GM19452 (cell line): Measurements from ENCODE around the gene SAMMSON.
A peak's percentile ranks its signal among the peaks of the same experiment; 100 is the strongest.

Experiments
- ATAC-seq: cut with Tn5 transposase; IDR thresholded peaks from one replicate; pipeline ENCODE4 v1.9.1; 2021; ENCODE audit not compliant: unreplicated experiment

SAMMSON gene

GRCh38 chr3:70010346-70010745 is 10.8 kb downstream of the SAMMSON start:
- no peak for ATAC-seq

- ATAC-seq: no peak
Measured at GRCh38 chr3:70011582-70011981, 12.0 kb downstream of the SAMMSON start.

GRCh38 chr3:70020906-70021660 is 21.6 kb downstream of the SAMMSON start:
- ATAC-seq: no peak

- ATAC-seq: no peak
Measured at GRCh38 chr3:70028361-70028760, 28.8 kb downstream of the SAMMSON start.

DNA sequence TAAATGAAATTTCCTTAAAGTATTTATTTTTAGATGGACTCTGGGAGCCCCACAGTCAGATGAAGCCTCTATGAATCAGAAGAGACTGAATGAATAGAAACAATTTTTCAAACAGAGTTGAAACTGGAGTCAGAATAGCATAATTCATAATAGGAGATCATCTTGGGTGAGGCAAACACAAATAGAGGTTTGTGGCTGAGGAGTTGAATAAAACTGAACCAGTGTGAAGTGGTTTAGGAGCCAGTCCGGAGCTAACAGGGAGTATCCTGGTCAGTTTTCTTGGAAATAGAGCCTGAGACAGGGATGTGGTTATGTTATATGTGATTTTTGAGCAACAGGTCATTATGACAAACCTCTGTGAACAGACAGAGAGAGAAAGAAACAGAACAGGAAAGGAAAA is 39.2 kb downstream of the SAMMSON start:
- ATAC-seq: no peak

- no peak for ATAC-seq
Measured at GRCh38 chr3:70040386-70040785, 40.9 kb downstream of the SAMMSON start.

- no peak for ATAC-seq
Measured at GRCh38 chr3:70042641-70043040, 43.1 kb downstream of the SAMMSON start.

DNA sequence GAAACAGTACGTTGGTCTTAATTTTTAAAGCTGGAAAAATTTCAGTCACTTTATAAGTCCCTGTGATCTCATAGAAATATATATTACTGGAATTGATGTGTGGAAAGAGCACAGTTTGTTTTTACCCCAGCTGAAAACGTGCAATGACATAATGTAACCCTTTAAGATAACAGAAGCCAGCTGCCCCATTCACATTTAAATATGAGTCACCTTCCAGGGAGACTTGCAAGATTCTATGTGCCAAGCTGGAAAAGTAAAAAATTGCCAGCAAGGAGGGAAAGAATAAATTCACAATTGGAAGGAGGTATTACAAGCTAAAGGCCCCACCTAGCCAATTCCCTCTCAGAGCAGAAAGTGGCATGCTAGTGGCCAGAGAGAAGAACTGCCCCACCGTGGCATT is 50.2 kb downstream of the SAMMSON start:
- no peak for ATAC-seq

- no peak for ATAC-seq
Measured at GRCh38 chr3:70053293-70053692, 53.8 kb downstream of the SAMMSON start.

- no peak for ATAC-seq
Measured at GRCh38 chr3:70056081-70056480, 56.5 kb downstream of the SAMMSON start.

- ATAC-seq: no peak
Measured at GRCh38 chr3:70057426-70057825, 57.9 kb downstream of the SAMMSON start.

DNA sequence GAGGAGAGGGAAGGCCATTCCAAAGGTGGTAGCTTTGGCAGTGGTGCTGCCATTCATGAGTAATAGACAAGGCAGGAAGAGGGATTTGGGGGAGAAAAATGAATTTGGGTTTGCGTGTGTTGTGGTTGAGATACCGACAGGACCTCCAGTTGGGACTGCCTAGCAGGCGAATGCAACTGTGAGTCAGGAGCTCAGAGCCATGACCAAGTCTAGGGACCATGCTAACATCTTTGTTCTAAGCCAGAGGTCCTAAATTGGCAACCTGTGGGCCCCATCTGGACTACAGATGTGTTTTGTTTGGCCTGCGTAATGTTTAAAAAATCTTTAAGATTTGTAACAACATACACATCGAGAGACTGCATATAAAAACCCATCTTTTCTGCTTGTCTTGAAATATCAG is 61.6 kb downstream of the SAMMSON start:
- ATAC-seq: no peak

GRCh38 chr3:70064194-70064779 is 64.8 kb downstream of the SAMMSON start:
- peak; percentile 55 for ATAC-seq

- no peak for ATAC-seq
Measured at GRCh38 chr3:70065696-70066253, 66.2 kb downstream of the SAMMSON start.

DNA sequence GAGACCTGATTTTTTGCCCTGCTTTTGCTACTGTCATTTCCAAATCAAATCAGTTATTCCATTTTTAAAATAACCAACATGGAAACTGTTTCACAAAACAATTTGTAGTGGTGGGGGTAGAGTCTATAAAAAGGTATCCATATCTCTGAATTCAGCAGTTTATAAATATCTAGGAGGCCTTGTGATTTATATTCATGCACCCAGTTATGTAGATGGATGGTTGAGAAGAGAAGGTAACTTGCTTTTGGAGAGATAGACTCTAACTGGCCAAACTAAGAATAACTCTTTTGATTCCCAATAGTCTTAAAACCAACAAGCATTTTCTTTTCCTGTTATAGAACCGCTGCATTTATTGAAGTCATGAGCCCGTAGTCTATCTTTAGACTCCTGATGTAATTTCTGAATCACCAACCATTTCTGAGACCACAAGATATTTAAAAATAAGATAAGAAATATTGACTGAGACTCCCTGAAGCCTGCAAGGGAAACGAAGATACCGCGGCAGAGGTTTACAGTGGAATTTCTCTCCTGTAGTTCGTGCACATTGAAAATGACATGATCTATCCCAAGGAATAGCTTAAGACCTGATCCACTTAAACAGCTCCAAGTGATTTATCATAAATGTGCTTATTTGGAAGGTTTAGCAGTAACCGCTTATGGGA is 68.5 kb downstream of the SAMMSON start:
- ATAC-seq: no peak

DNA sequence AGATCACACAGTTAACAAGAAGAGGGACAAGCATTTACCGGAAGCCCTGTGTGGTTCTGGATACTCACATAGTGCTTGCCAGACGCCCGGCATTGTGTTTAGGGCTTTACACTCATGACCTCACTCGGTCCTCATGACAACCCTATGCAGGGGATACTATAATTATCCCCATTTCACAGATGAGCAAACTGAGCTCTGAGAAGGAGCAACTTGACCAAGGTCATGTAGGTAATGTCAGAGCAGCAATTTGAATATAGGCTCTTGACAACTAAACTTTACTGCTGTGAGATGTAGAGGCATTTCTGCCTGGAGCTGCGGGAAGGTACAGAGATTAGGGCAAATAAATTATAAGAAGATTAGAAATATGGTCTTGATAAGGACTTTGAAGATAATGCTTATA is 70.0 kb downstream of the SAMMSON start:
- no peak for ATAC-seq

GRCh38 chr3:70071138-70071537 is 71.6 kb downstream of the SAMMSON start:
- ATAC-seq: no peak

DNA sequence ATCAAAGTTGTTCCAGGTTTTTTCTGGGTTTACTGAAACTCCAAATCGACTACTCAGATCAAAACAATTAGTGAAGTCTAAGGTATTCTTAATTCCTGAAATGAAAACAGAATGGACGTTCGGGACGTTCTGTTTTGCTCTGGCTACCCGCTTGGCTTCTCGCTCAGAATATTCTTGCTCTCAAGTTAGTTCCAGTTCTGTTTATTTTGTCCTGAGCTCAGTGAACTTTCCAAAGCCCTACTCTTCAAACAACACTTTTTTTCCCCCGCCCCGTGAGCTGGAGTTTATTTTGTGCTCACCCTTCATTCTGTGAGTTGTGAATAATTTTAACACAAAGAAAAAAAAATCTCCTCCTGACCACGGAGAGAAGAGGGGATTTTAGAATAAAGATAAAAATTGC is 72.6 kb downstream of the SAMMSON start:
- no peak for ATAC-seq

DNA sequence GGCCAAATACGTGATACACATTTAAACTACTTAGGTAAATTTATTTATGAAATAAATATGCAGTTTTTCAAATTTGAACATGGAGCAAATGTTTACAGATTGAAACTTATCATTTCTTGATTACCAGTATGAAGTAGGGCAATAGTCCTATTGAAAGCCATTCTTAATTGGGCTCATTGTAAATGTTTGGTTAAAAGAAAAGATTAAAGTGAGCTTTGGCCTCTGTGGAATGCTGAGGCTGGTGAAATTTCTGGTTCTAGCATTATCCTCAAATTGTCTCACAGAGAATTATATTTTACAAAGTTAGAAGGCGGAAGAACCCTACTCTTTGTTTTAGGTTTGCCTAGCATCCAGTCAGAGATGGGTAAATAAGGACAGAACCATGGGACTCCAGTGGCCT is 73.2 kb downstream of the SAMMSON start:
- no peak for ATAC-seq

GRCh38 chr3:70075101-70075500 is 75.6 kb downstream of the SAMMSON start:
- no peak for ATAC-seq

DNA sequence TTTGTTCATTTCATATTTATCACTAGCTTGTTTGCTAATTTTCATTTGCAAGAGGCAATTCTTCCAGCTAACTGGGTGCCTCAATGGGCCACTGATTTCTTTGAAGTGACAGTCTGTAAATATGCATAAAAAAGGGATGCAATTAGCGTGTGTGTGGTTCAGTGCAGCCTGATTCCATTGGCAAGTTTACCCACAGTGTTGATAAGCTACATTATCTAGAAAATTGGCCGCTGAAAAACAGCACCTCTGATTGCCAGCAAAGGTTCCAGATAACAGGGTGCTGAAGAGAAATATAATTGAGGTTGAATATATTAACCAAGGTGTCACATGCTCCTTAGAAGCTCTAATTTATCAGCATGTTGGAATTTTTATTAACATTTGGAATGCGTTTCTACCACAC is 76.9 kb downstream of the SAMMSON start:
- ATAC-seq: no peak

DNA sequence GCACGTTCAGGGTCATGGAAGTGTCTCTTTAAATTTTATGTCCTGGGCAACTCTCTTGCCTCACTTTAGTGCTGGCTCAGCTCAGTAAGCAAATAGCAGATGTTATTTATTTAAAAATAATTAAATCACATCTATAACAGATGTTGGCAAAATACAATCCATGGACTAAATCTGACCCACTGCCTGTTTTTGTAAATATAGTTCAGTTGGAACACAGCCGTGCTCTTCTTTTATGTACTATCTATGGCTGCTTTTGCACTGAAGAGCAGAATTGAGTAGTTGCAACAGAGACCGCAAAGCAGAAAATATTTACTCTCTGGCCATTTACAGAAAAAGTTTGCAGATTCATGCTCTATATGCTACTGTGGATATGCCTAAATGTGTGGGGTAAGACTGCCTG is 79.2 kb downstream of the SAMMSON start:
- no peak for ATAC-seq
